Subcutaneous adipose tissue (tissue), 4 donors: ENCODE measurements around the gene GGACT. TPM values are rescaled to one million over a fixed set of nuclear protein-coding genes. Genes with fewer than 3 reads are reported as not detected.

ENCODE experiments used
- total RNA-seq, 4 donors: library from RNA; depleted of rRNA; stranded (reverse); fragments of >200 nt; gene quantifications; one replicate each; pipeline ENCODE4 v1.1.0, GENCODE V29; 2016
- TF ChIP-seq, protein P1 (sequence below): fragments of 450-650 bp; IDR thresholded peaks from one replicate; pipeline ENCODE4 v1.5.1; 2016; ENCODE audit warnings: low read depth, mild to moderate bottlenecking, control low read depth, antibody characterized with exemption, moderate library complexity

The GGACT gene
- total RNA-seq: 10 to 100 TPM in 1 of 4 donors, 1 to 10 TPM in 3; 2.6 to 10.5 (median 4.2) TPM

DNA sequence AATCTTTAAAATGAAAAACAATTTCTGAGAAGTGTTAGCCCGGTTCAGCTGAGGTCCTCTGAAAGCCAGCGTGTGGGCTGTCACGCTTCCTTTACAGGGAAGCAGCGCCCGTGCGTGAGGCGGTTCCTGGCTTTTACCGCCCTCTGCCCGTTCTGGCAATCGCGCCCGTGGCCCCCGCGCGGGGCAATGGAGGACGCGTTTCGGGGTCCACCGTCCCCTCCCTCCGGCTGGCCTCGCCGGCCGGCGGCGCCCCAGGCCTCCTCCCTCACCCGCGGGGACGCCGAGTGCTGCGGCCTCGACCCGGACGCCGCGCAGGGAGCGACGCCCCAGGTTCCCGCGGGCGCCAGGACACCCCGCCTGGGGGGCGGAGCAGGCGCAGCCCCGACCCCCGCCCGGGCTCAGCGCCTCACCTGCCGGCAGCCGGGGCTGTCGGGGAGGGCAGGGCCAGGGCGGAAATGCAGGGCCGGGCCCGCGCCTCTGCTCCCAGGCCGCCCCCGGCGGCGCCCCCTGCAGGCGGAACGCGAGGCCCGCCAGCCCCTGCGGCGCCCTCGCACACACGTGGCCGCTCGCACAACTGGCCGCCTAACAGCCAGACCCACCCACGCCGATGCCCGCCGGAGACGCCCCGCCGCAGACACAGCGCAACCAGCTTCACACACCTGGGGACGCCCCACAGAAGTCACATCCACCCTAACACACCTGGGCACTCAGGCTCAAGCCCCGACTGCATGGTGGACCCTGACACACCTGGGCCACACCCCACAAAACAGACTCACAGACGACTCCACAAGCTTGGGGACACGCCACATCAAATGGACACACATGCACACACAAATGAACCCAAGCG is at the start of gene GGACT:
Gene GGACT (minus strand): TSS at position 459 of the 847 bp plus-strand sequence. CDS start 56,198 bp downstream, outside the sequence.
- TF ChIP-seq, protein P1, sequence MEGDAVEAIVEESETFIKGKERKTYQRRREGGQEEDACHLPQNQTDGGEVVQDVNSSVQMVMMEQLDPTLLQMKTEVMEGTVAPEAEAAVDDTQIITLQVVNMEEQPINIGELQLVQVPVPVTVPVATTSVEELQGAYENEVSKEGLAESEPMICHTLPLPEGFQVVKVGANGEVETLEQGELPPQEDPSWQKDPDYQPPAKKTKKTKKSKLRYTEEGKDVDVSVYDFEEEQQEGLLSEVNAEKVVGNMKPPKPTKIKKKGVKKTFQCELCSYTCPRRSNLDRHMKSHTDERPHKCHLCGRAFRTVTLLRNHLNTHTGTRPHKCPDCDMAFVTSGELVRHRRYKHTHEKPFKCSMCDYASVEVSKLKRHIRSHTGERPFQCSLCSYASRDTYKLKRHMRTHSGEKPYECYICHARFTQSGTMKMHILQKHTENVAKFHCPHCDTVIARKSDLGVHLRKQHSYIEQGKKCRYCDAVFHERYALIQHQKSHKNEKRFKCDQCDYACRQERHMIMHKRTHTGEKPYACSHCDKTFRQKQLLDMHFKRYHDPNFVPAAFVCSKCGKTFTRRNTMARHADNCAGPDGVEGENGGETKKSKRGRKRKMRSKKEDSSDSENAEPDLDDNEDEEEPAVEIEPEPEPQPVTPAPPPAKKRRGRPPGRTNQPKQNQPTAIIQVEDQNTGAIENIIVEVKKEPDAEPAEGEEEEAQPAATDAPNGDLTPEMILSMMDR: no peak

DNA sequence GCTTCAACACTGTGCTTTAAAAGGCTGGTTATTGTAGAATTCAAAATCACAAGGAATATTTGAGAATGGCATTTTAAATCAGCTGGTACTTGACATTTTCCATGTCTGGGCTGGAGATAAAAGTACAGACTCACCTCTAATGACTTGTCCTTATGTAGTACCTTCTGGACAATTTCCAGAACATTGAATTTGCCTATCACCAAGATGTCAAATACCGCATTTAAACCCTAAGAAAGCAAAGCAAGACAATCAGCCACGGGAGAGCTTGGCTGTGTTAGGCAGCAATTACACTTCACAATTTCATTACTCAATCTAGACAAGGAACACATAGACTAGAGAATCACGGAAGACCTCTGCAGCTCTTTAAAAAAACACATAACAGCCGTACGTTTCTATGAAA is 49.2 kb upstream of the GGACT start:
- TF ChIP-seq, protein P1: no peak

DNA sequence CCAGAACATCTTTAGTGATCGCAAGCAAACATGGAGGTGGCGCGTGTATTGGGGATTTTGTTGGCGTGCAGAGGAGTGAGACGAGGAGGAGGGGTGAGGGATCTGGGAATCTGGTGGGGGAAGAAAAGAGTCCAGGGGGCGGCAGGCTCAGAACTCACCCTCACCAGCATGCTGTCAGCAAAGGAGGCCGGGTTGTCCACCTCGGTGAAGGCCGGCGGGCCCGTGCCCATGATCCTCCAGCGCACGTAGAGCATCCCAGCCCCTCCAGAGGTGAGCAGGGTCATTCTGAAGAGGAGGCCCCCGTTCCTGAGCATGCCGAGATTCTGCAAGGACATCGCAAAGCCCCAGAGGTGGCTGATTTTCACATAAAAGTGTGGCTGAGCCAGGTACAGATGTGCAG is 48.8 kb upstream of the GGACT start:
- TF ChIP-seq, protein P1: no peak

DNA sequence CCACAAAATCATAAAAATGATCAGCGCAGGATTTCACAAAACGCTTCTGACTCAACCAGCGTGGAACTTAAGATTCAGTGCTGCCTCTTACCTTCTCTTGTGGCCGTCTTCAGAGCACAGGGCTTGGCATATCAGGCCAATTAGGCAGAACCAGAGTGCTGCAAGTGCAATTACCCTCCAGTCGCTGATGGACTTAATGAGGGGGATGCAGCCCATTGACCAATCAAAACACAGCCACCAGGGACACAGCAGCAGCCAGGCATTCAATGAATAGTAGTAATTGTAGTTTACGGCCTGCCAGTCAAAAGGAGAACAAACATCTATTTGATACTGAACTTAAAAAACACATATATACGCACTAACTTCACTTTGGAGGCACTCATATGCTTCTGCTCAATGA is 47.9 kb upstream of the GGACT start:
- TF ChIP-seq, protein P1: no peak

DNA sequence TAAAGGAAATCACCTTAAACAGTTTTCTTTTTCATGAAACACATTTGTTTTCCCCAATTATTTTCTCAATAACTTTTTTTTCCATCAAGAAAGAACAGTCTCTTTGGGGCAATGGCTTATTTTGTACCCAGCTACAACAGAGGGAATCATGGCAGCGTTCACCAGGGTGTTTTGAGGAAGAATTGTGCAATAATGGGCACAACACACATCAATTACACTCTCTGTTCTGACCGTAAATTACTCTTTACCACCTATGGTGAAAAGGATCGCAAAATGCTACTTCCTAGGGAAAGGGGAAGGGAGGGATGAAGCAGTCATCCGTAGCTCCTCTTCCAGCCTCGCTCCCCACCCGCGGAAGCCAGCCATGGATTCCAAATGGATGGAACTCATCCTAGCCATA is 47.4 kb upstream of the GGACT start:
- TF ChIP-seq, protein P1: no peak

DNA sequence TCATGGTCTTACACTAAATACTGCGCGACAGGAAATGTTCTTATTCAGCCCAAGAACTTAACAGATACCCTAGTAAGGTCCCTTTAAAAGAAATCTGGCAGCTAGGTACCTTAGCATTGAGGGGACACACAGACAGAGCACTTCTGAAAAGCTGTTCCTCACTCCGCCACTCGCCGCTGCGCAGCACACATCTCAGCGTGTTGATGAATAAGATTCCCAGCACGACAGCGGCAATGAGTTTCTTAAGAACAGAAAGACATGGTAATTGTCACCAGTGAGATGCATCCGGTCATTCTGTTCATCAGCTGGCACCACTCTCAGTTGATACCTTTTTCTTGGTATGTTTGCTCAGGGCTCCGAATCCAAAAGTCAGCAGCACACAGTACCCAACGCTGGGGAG is 46.1 kb upstream of the GGACT start:
- TF ChIP-seq, protein P1: no peak

DNA sequence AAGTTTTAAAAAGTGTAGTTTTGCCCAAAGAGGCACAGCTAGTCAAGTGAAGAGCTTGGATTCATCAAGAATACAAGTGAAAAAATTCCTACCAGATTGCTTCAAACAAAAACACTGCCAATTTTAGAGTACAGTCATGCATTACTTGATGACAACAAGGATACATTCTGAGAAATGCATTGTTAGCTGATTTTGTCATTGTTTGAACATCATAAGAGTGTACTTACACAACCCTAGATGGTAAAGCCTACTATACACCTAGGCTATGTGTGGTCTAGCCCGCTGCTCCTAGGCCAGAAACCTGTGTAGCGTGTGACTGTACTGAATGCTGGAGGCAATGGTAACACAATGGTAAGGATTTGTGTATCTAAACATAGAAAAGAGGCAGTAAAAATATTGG is 44.9 kb upstream of the GGACT start:
- TF ChIP-seq, protein P1: no peak
